Testis (tissue), 3 donors: ENCODE results near the gene ZNF254. TPM values are rescaled to one million over a fixed set of nuclear protein-coding genes. Genes with fewer than 3 reads are reported as not detected.

Experiments used
- DNase-seq: peaks from one replicate; pipeline ENCODE4 v3.0.0-alpha.2; 2019
- H3K27ac ChIP-seq, 2 donors: fragments of 200-600 bp; sonication (generic); one replicate each; pipeline ENCODE4 v1.5.1; 2019
- H3K27me3 ChIP-seq: fragments of 200-600 bp; sonication (generic); one replicate; pipeline ENCODE4 v1.5.1; 2019
- H3K36me3 ChIP-seq: fragments of 200-600 bp; sonication (generic); one replicate; pipeline ENCODE4 v1.5.1; 2017; ENCODE audit warnings: low read depth; ENCODE audit errors: missing control alignments
- H3K4me1 ChIP-seq: fragments of 200-600 bp; sonication (generic); one replicate; pipeline ENCODE4 v1.5.1; 2019
- H3K4me3 ChIP-seq, 2 donors: fragments of 200-600 bp; sonication (generic); one replicate each; pipeline ENCODE4 v1.5.1; 2017 to 2019
- H3K9me3 ChIP-seq: fragments of 200-600 bp; sonication (generic); one replicate; pipeline ENCODE4 v1.5.1; 2017
- CTCF ChIP-seq, 3 experiments: fragments of 450-650 bp in 2 of 3; fragments of 200-600 bp in 1 of 3; sonication (generic) in 1 of 3; IDR thresholded peaks; one replicate each; pipeline ENCODE4 v1.5.1; 2016 to 2019; ENCODE audit warnings: antibody characterized with exemption in 3 of 3, mild to moderate bottlenecking in 2 of 3, moderate library complexity in 1 of 3
- POLR2A ChIP-seq: fragments of 450-650 bp; IDR thresholded peaks from one replicate; pipeline ENCODE4 v1.6.1; 2017; ENCODE audit warnings: antibody characterized with exemption, mild to moderate bottlenecking, moderate library complexity
- WGBS, 2 donors: methylation state at CpG; one replicate each; pipeline ENCODE4 v1.1.5; 2018; 5-methylcytosine and 5-hydroxymethylcytosine counted together
- intact Hi-C: fragments of 100-400 bp; cut with DNase I; formaldehyde crosslinking; loops from one replicate; pipeline ENCODE4 v1.15.1; 2023; ENCODE audit warnings: low total_unique reads
- polyA plus RNA-seq: library from polyadenylated mRNA; stranded (reverse); fragments of 350-450 nt; fragmentation: Illumina TruSeq; extraction: RNeasy Lipid Tissue Mini Kit (QIAGEN cat#74804); gene quantifications from one replicate; pipeline ENCODE4 v1.2.3, GENCODE V29; 2014; ENCODE audit warnings: low read depth, low replicate concordance; ENCODE audit not compliant: insufficient read depth
- total RNA-seq, 2 donors: library from RNA; depleted of rRNA; stranded (reverse); fragments of >200 nt; gene quantifications; one replicate each; pipeline ENCODE4 v1.2.3, GENCODE V29; 2016

The ZNF254 gene
- total and polyA plus RNA-seq, 3 donors from 2014 or later = 5.1 to 20.6 (median 16.1) TPM

- TF ChIP-seq CTCF (IDR thresholded peaks at IDR 0.05) (no peak), POLR2A (no peak)
- Histone ChIP-seq H3K36me3 (no peaks in the 10 kb centered on the region), H3K27ac (no peak overlapping the region), H3K4me3 (no peak overlapping the region), H3K27me3 (no peaks in the 10 kb centered on the region), H3K9me3 (no peaks in the 10 kb centered on the region), H3K4me1 (no peaks in the 10 kb centered on the region)
- no peak for DNase-seq
- intact Hi-C loops = no loop called here
Observed at GRCh38 chr19:24140591-24140990, 53.6 kb downstream of the ZNF254 start.

DNA sequence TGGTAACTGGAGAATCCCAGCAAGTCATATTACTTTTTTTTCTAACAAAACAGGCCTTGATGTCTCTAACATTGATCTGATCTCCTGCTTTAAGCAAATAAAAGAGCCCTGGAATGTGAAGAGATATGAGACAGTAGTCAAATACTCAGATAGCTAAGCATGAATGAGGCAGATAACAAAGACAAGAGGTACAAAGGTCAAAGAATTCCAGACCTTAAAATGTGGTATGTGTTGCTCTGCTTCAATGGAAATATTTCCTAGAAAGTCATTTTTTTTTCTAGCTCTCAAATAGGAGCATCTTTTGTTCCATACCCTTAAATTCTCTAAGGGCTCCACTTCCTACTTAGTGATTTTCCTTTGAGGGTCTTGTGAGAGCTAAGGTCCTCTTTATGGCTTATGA lies 54.6 kb downstream of the ZNF254 start:
- Histone ChIP-seq H3K36me3 (no peaks in the 10 kb centered on the region), H3K9me3 (no peaks in the 10 kb centered on the region), H3K4me1 (no peaks in the 10 kb centered on the region), H3K4me3 (no peak overlapping the region), H3K27ac (no peak overlapping the region), H3K27me3 (no peaks in the 10 kb centered on the region)
- no peak for TF ChIP-seq POLR2A
- no peak for TF ChIP-seq CTCF (IDR thresholded peaks at IDR 0.05)
- no peak for DNase-seq
- intact Hi-C loops = no loop called here

GRCh38 chr19:24142771-24143170 lies 55.8 kb downstream of the ZNF254 start:
- DNase-seq = no peak
- 77 to 78% methylated on average over 3 of the region's 3 CpGs for WGBS, 2 donors
- Histone ChIP-seq H3K4me1 (no peaks in the 10 kb centered on the region), H3K9me3 (no peaks in the 10 kb centered on the region), H3K27me3 (no peaks in the 10 kb centered on the region), H3K36me3 (no peaks in the 10 kb centered on the region), H3K4me3 (no peak overlapping the region), H3K27ac (no peak overlapping the region)
- intact Hi-C loops = no loop called here
- TF ChIP-seq POLR2A (no peak), CTCF (IDR thresholded peaks at IDR 0.05) (no peak)

- 57 to 71% methylated on average over 2 of the region's 2 CpGs for WGBS, 2 donors
- H3K4me1 ChIP-seq = no peaks in the 10 kb centered on the region
- no peaks in the 10 kb centered on the region for H3K9me3 ChIP-seq
- H3K27me3 ChIP-seq = no peaks in the 10 kb centered on the region
- H3K4me3 ChIP-seq = no peak overlapping the region
- no peaks in the 10 kb centered on the region for H3K36me3 ChIP-seq
- no peak for TF ChIP-seq POLR2A
- TF ChIP-seq CTCF (IDR thresholded peaks at IDR 0.05) = no peak
- H3K27ac ChIP-seq = no peak overlapping the region
- DNase-seq = no peak
- intact Hi-C loops = no loop called here
Observed at GRCh38 chr19:24159707-24160106, 72.7 kb downstream of the ZNF254 start.

- WGBS, 2 donors = 86 to 87% methylated on average over 3 of the region's 3 CpGs
- H3K27ac ChIP-seq = no peak overlapping the region
- intact Hi-C loops = no loop called here
- H3K27me3 ChIP-seq = no peaks in the 10 kb centered on the region
- H3K9me3 ChIP-seq = no peaks in the 10 kb centered on the region
- H3K4me1 ChIP-seq = no peaks in the 10 kb centered on the region
- no peak for DNase-seq
- no peak overlapping the region for H3K4me3 ChIP-seq
- H3K36me3 ChIP-seq = no peaks in the 10 kb centered on the region
- TF ChIP-seq CTCF (IDR thresholded peaks at IDR 0.05) = no peak
Observed at GRCh38 chr19:24166055-24166454, 79.1 kb downstream of the ZNF254 start.
